GM19035 (cell line): ENCODE results near the gene PARP1.
"Not testable (repeated sequence)": the region's sequence is repeated elsewhere in the genome, so short reads cannot be mapped to it uniquely, and the experiment has no call there.

Experiments
- ATAC-seq: cut with Tn5 transposase; IDR thresholded peaks from one replicate; pipeline ENCODE4 v1.9.1; 2021; ENCODE audit not compliant: unreplicated experiment

Gene PARP1

GRCh38 chr1:226407497-226408284 is at the start of gene PARP1:
PARP1 (minus strand) TSS chr1:226408093; CDS start chr1:226407929, 164 bp downstream.
- peak; percentile 78 for ATAC-seq

DNA sequence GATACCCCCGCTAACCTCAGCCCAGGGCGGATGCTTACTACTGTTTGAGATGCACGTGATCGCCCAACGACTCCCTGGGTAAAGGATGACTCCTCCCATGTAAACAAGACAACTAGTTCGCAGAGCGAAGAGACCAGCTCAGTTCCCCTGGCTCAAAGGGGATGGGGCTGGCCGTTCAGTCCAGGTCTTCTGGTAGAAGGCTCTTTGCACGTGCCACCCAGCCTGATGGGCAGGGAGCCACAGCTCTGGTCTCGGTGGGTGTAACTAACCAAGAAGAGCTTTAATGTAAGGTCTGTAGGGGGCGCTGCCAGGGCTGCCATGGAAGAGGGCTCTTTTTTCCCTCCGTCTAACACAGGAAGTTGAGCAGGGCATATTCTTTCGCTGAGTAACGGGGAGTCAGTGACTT is 49.4 kb upstream of the PARP1 start:
- no peak for ATAC-seq

GRCh38 chr1:226455843-226456242 is 48.0 kb upstream of the PARP1 start:
- ATAC-seq: no peak

- ATAC-seq: no peak
These were observed 46.5 kb upstream of the PARP1 start for GRCh38 chr1:226454349-226454748.

GRCh38 chr1:226453015-226453704 is 45.3 kb upstream of the PARP1 start:
- ATAC-seq: no peak

GRCh38 chr1:226450688-226451087 is 42.8 kb upstream of the PARP1 start:
- ATAC-seq: no peak

DNA sequence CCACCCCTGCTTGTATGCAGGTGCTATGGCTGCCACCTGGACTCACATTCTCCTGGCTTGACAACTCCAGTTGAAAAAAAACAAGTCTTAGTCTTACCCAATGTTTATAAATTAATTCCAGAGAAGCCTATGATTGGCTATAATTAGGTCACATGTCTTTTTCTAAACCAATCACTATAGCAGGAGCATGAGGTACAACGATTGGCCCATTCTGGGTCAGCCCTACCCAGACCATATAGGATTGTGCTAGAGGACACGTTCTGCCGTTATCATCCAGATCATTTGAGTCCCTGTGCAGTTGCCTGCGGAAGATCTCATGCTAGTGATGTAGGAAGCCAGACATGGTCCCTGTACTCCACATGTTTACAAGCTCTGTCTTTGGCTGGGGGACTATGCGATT is 41.9 kb upstream of the PARP1 start:
- no peak for ATAC-seq

- ATAC-seq: no peak
These were observed 40.2 kb upstream of the PARP1 start for GRCh38 chr1:226447932-226448665.

- ATAC-seq: no peak
These were observed 38.2 kb upstream of the PARP1 start for GRCh38 chr1:226446094-226446493.

- ATAC-seq: peak; percentile 100
These were observed 37.0 kb upstream of the PARP1 start for GRCh38 chr1:226444901-226445300.

- no peak for ATAC-seq
These were observed 35.5 kb upstream of the PARP1 start for GRCh38 chr1:226443439-226443838.

DNA sequence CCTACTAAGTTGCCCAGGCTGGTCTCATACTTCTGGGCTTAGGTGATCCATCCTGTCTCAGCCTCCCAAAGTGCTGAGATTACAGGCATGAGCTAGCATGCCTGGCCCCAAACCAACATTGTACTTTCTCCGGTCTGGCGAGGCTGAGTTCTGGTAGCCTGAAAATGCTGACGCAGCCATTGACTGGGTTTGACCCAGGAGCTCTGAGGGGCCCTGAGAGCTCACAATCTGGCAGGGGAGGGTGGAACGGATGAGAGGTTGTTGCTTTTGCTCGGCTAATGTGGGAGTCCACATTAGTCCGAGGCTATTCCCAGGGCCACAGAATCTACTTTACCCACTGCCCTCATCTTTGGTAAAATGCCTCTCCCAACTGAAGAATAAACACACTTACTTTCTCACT is 35.1 kb upstream of the PARP1 start:
- ATAC-seq: no peak

GRCh38 chr1:226441629-226442028 is 33.7 kb upstream of the PARP1 start:
- ATAC-seq: no peak

DNA sequence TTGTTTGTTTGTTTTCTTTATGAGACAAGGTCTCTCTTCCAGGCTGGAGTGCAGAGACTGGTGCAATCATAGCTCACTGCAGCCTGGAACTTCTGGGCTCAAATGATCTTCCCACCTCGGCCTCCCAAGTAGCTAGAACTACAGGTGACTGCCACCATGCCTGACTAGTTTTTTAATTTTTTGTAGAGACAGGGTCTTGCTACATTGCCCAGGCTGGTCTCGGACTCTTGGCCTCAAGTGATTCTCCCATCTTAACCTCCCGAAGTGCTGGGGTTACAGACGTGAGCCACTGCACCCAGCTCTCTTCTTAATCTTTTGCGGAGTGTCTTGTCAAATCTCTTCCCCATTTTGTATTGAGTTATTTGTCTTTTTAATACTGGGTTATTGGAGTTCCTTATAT is 32.6 kb upstream of the PARP1 start:
- ATAC-seq: no peak

DNA sequence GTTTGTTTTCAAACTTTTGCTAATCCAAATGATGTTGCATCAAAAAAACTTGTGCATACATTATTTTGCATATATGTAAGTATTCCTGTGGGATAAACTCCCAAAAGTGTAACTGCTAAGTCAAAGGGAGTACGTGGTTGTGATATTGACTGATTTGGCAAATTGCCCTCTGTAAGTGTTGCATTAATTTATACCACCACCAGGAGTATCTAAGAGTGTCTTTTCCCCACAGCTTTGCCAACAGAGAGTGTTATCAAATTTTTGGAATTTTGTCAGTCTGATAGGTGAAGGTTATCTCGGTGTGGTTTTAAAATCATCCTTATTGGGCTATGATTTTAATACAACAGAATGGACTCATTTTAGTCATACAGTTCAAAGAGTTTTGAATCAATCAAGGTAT is 30.1 kb upstream of the PARP1 start:
- no peak for ATAC-seq

DNA sequence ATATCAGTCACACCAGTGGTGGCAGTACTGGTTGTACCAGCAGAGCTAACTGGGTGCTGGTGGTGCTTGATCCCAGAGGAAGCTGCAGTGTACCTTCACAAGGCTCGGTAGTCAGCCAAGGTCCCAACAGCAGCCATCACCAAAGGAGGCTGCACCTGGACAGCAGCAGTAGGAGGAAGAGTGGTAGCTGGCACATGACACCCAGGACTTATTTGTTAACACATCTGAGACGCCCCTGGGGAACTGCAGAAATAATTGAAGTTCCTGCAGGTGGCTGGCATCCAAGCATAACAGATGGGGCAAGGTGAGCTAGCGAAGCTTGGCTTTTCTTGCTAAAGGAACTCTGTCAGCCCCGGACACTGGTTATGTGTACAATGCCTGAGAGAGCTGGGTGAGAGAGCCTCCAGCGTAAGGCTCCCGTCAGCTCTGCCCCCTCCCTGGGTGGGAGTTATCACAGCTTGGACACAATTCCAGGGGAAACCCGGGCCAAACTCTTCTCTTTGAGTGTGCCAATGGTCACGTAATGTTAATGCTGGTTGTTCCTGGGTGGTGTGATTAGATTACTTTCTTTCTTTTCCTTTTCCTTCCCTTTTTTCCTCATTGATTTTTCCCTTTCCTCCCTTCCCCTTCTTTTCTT is 29.1 kb upstream of the PARP1 start:
- ATAC-seq: no peak

DNA sequence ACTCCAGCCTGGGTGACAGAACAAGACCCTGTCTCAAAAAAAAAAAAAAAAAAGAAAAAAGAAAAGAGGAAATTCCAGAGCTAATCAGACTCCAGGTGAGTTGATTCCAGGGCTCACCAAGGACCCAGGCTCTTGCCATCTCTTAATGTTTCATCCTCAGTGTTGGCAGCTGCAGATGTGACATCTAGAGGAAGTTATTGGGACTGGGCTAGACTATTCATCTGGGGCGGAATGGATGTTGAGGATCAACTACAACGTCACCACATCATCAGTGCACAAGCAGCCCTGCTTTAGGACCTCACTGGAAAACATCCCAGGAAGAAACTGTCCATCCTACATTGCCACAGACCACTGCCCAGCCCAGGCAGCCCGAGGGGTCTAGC is 28.6 kb upstream of the PARP1 start:
- no peak for ATAC-seq

DNA sequence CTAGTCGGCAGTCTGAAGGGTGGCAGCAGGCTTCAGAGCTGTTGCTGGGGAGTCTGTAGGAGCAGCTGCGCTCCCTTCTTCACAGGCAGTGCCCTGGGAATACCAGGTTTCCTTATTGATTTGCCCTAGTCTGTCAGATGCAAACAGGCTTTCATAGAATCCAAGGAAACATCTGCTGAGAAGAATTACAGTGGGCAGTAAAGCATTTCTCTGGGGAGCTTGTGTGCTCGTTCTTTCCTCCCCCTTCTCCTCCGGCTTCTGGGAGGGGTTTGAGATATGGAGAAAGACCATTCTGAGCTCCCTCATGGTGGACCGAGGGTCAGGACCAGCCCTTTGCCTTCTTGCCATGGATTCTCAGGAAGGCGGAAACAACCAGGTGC is 25.4 kb upstream of the PARP1 start:
- no peak for ATAC-seq

GRCh38 chr1:226432586-226433340 is 24.9 kb upstream of the PARP1 start:
- ATAC-seq: no peak

GRCh38 chr1:226431898-226432297 is 24.0 kb upstream of the PARP1 start:
- ATAC-seq: not testable (repeated sequence)
